ENCODE measurements around the gene PARD3B.

PARD3B gene

DNA sequence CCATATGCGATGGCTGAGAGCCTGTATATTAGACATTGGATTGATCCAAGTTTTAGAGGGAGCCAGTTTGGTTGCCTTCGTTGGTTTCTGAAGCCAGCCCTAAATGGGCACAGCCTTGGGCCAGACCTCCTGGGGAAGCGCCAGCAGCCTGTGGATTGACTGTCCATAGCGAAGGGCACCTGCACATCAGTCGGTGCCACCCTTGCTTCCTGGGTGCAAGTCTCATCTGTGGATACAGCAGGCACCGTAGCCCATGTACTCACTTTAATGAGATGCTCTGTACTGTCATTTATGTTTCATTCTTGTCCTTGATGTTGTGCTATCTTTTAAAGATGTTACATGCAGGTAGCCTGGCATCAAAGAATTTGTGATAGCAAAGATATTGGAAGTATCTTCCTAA lies 600.6 kb downstream of the PARD3B start:
- no peak for DNase-seq (ENCODE audit: low read depth)
- TF ChIP-seq CTCF (IDR thresholded peaks at IDR 0.05; ENCODE audit: low read length, missing control alignments) = no peak
- no peak overlapping the region for H3K4me3 ChIP-seq (replicated peaks; ENCODE audit: low read depth, low read length)

DNA sequence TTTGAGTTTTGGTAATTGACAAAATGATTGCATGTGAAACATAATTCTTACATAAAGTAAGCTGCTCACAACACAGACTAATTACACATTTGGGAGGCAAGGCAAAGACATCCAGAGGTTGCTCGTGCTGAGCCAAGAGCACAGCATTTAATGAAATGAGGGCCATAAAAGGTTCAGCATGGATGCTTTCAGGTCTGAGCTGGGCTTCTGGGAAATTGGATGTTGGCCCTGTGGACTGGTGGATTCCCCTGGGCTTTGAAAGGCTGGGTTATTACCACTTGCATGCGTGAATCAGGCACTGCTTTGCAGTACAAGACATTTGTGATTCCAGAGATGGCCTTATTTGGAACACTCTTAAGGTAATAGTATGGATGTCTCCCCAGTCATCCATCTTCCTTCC lies 603.5 kb downstream of the PARD3B start:
- no peak overlapping the region for H3K4me3 ChIP-seq (replicated peaks; ENCODE audit: low read depth, low read length)
- TF ChIP-seq CTCF (IDR thresholded peaks at IDR 0.05; ENCODE audit: low read length, missing control alignments) = no peak
- no peak for DNase-seq (ENCODE audit: low read depth)

GRCh38 chr2:205156457-205156856 lies 611.2 kb downstream of the PARD3B start:
- no peak for TF ChIP-seq CTCF (IDR thresholded peaks at IDR 0.05; ENCODE audit: low read length, missing control alignments)
- H3K4me3 ChIP-seq (replicated peaks; ENCODE audit: low read depth, low read length) = no peak overlapping the region
- no peak for DNase-seq (ENCODE audit: low read depth)

GRCh38 chr2:205158404-205158803 lies 613.1 kb downstream of the PARD3B start:
- DNase-seq (ENCODE audit: low read depth) = no peak
- no peak overlapping the region for H3K4me3 ChIP-seq (replicated peaks; ENCODE audit: low read depth, low read length)
- TF ChIP-seq CTCF (IDR thresholded peaks at IDR 0.05; ENCODE audit: low read length, missing control alignments) = no peak

DNA sequence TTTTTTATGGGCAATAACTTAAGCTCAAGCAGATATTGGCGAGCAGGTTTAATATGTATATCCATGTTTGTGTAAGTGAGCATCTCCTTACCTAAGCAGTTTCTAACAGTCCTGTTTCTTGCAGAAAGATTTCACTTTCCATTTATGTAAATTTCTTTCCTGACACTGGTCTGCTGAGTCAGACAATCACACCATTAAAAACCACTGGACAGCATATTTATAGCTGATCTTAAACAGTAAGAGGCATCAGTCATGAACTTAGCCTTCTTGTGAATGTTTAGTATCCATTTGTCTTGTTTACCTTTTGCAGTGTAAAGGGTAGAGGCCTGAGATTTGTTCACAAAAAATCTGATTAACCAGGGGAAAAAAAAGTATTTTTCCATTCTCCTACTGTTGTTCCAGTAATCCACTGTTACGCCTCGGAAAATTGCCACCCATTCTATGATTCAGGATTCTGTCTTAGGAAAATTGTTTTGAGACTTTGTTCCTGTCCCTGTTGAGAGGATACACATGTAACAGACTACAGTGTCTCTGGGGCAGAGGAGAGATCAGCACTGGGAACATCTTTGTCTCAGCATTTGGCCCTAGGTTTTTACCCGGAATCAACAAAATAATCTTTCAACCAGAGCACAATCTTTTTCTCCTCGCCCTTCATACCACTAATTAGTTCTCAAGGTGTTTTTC lies 616.0 kb downstream of the PARD3B start:
- TF ChIP-seq CTCF (IDR thresholded peaks at IDR 0.05; ENCODE audit: low read length, missing control alignments) = no peak
- no peak for DNase-seq (ENCODE audit: low read depth)
- H3K4me3 ChIP-seq (replicated peaks; ENCODE audit: low read depth, low read length) = no peak overlapping the region

- no peak for TF ChIP-seq CTCF (IDR thresholded peaks at IDR 0.05; ENCODE audit: low read length, missing control alignments)
- DNase-seq (ENCODE audit: low read depth) = no peak
- H3K4me3 ChIP-seq (replicated peaks; ENCODE audit: low read depth, low read length) = no peak overlapping the region
Observed at GRCh38 chr2:205166745-205167144, 621.5 kb downstream of the PARD3B start.

GRCh38 chr2:205169012-205169411 lies 623.7 kb downstream of the PARD3B start:
- no peak for DNase-seq (ENCODE audit: low read depth)
- H3K4me3 ChIP-seq (replicated peaks; ENCODE audit: low read depth, low read length) = no peak overlapping the region
- no peak for TF ChIP-seq CTCF (IDR thresholded peaks at IDR 0.05; ENCODE audit: low read length, missing control alignments)

Data from fibroblast of pulmonary artery (primary cell).